Measurements from ENCODE around the gene DPH6. TPM values are rescaled to one million over a fixed set of nuclear protein-coding genes. Genes with fewer than 3 reads are reported as not detected.

The DPH6 gene
- polyA plus RNA-seq, 1 experiment: 11.8 TPM

GRCh38 chr15:35519541-35520149, 26.3 kb downstream of the DPH6 start:
- CTCF ChIA-PET: interaction anchor here (0.6 to 2.2 kb wide), 7 partner anchors 230 to 1446 kb away, joined by 3 to 10 read pairs (median 4); no protein-coding TSS in a partner anchor
- H3K27ac ChIP-seq (ENCODE audit: low read depth, low read length): no peak overlapping the region
- POLR2A ChIA-PET: interaction anchor here (0.9 kb wide), 1 partner anchor 1582 kb away, joined by 3 read pairs; no protein-coding TSS in a partner anchor
- H3K4me3 ChIP-seq (ENCODE audit: low read depth, low read length): no peak overlapping the region
- no peaks in the 10 kb centered on the region for H3K27me3 ChIP-seq (ENCODE audit: control insufficient read depth, insufficient read depth, low read length)
- H3K9me3 ChIP-seq (ENCODE audit: control insufficient read depth, insufficient read depth, low read length): no peaks in the 10 kb centered on the region
- peak; percentile 18 for DNase-seq (ENCODE audit: low read depth, low spot score)
- peak; percentile 70 for TF ChIP-seq CTCF (IDR thresholded peaks at IDR 0.05; ENCODE audit: low read depth, low read length)

DNA sequence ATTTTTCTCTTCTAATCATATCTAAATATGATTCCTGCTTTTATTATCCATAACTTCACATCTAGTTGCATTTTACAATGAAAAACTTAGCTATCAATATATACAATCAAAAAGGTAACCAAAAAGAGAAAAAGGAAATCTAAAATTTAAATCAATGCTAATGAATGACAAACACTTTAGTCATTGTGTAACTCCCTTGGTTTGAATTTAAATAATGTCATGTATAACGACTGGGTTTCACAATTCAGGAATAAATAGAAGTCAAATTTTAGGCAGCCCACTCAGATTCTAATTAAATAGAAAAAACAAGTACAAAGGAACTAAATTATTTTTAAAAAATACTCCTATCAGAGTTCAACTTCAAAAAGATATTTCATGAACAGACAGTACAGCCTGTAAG, 26.9 kb downstream of the DPH6 start:
- Histone ChIP-seq H3K27me3 (ENCODE audit: control insufficient read depth, insufficient read depth, low read length) (no peaks in the 10 kb centered on the region), H3K27ac (ENCODE audit: low read depth, low read length) (no peak overlapping the region), H3K9me3 (ENCODE audit: control insufficient read depth, insufficient read depth, low read length) (no peaks in the 10 kb centered on the region), H3K4me3 (ENCODE audit: low read depth, low read length) (no peak overlapping the region)
- ChIA-PET CTCF (interaction anchor here (0.6 to 1.8 kb wide), 5 partner anchors 230 to 633 kb away, joined by 3 to 10 read pairs (median 4); no protein-coding TSS in a partner anchor), POLR2A (interaction anchor here (0.9 kb wide), 1 partner anchor 1582 kb away, joined by 3 read pairs; no protein-coding TSS in a partner anchor)
- DNase-seq (ENCODE audit: low read depth, low spot score): no peak
- TF ChIP-seq CTCF (IDR thresholded peaks at IDR 0.05; ENCODE audit: low read depth, low read length): no peak

DNA sequence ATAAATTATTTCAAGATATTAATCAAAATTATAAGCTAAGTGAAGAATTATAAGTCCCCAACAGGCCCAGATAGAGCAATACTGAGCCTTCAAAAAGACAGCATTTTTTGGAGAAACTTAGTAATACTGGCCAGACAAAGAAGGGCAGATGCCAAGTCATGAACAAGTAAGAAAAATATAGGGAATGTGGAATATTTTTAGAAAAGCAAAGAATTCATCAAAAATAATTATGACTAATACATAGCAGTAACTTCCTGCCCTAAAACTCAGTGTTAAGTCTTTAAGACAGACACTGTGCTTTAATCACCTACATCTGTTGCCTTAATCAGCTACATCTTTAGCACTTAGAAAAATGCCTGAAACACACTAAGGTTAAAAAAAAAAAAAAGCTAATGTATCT, 31.2 kb downstream of the DPH6 start:
- ChIA-PET POLR2A (no interaction called here), CTCF (interaction anchor here (2.2 to 2.8 kb wide), 2 partner anchors 226 to 436 kb away, joined by 10 to 15 read pairs; no protein-coding TSS in a partner anchor)
- Histone ChIP-seq H3K9me3 (ENCODE audit: control insufficient read depth, insufficient read depth, low read length) (no peaks in the 10 kb centered on the region), H3K27me3 (ENCODE audit: control insufficient read depth, insufficient read depth, low read length) (no peaks in the 10 kb centered on the region), H3K27ac (ENCODE audit: low read depth, low read length) (no peak overlapping the region), H3K4me3 (ENCODE audit: low read depth, low read length) (no peak overlapping the region)
- TF ChIP-seq CTCF (IDR thresholded peaks at IDR 0.05; ENCODE audit: low read depth, low read length): no peak
- DNase-seq (ENCODE audit: low read depth, low spot score): no peak

DNA sequence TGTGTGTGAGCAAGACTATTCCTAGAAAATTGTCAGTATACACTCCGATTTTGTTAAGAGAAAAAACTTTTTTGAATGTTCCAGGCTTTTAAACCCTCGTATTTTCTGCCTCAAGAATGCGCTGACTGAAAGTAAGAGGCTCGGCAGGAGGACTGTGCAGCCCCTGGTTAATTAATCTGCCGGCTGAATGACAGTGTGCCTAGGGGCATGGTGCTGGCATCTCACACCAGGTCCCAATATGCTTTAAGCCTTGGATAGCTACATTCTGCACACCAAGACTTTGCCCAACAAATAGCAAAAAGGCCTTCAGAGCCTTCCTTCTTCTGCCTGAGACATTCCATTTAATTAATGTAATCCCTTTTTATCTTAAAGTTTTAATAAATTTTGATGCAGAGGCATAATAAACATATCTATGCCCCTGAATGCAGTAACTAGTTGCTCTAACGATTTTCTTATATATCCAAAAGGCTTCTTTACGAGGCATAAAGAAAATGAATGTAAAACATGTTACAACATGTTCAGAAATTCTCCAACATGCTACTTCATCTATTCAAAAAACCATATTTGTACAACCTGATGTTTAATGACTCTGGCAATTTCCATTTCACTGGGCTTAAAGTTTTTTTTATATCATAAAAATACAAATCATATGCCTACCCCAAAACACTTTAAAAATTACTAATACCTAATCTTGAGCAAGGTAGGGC, 37.9 kb downstream of the DPH6 start:
- no peak for DNase-seq (ENCODE audit: low read depth, low spot score)
- TF ChIP-seq CTCF (IDR thresholded peaks at IDR 0.05; ENCODE audit: low read depth, low read length): no peak
- ChIA-PET POLR2A (no interaction called here), CTCF (no interaction called here)
- Histone ChIP-seq H3K4me3 (ENCODE audit: low read depth, low read length) (no peak overlapping the region), H3K27ac (ENCODE audit: low read depth, low read length) (no peak overlapping the region), H3K9me3 (ENCODE audit: control insufficient read depth, insufficient read depth, low read length) (no peaks in the 10 kb centered on the region), H3K27me3 (ENCODE audit: control insufficient read depth, insufficient read depth, low read length) (no peaks in the 10 kb centered on the region)

All from AG04450 (cell line).